ENCODE data around the gene PTPRM.

DNA sequence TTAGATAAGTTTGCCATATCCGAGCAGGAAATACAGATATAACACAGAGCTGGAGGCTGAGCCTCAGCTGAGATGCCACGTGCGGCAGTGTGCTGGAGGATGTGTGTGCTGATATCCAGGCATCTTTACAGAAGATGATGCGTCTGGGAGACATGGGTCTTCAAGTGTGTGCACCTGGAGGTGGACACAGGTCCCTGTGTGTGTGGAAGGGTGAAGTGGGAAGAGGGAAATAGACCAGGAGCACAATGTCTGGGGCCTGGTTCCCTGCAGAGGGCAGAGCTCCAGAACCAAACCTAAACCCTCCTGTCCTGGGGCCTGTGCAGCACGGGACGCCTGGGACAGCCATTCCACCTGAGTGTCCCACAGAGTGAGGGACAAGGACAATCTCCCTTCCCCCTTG, 861.8 kb downstream of the PTPRM start:
- TF ChIP-seq, protein P1, sequence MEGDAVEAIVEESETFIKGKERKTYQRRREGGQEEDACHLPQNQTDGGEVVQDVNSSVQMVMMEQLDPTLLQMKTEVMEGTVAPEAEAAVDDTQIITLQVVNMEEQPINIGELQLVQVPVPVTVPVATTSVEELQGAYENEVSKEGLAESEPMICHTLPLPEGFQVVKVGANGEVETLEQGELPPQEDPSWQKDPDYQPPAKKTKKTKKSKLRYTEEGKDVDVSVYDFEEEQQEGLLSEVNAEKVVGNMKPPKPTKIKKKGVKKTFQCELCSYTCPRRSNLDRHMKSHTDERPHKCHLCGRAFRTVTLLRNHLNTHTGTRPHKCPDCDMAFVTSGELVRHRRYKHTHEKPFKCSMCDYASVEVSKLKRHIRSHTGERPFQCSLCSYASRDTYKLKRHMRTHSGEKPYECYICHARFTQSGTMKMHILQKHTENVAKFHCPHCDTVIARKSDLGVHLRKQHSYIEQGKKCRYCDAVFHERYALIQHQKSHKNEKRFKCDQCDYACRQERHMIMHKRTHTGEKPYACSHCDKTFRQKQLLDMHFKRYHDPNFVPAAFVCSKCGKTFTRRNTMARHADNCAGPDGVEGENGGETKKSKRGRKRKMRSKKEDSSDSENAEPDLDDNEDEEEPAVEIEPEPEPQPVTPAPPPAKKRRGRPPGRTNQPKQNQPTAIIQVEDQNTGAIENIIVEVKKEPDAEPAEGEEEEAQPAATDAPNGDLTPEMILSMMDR (IDR thresholded peaks at IDR 0.05; ENCODE audit: insufficient read depth, low read length, poor library complexity, severe bottlenecking): no peak
- no peak for TF ChIP-seq EZH2phosphoT487 (conservative IDR thresholded peaks at IDR 0.05; ENCODE audit: low read length)

All from SU-DHL-6 (cell line).